Thyroid gland (tissue), 4 donors: ENCODE measurements around the gene CA10. TPM values are rescaled to one million over a fixed set of nuclear protein-coding genes. Genes with fewer than 3 reads are reported as not detected.

Experiments
- DNase-seq, 2 donors: peaks; one replicate each; pipeline ENCODE4 v3.0.0-alpha.2; 2019
- H3K27ac ChIP-seq, 3 donors: fragments of 200-600 bp; sonication (generic); 1 replicate in 2 of 3; 2 replicates in 1 of 3; pipeline ENCODE4 v1.5.1; 2016 to 2019; ENCODE audit warnings: mild to moderate bottlenecking in 1 of 3, moderate library complexity in 1 of 3
- H3K27me3 ChIP-seq: fragments of 200-600 bp; sonication (generic); one replicate; pipeline ENCODE4 v1.5.1; 2019
- H3K36me3 ChIP-seq, 2 donors: fragments of 200-600 bp; sonication (generic); one replicate each; pipeline ENCODE4 v1.5.1; 2016 to 2019
- H3K4me1 ChIP-seq, 2 donors: fragments of 200-600 bp; sonication (generic); one replicate each; pipeline ENCODE4 v1.5.1; 2017 to 2019
- H3K4me3 ChIP-seq, 3 donors: fragments of 200-600 bp; sonication (generic); replicated peaks in 1 of 3; 1 replicate in 2 of 3; 2 replicates in 1 of 3; pipeline ENCODE4 v1.5.1; 2016; ENCODE audit warnings: mild to moderate bottlenecking in 1 of 3
- H3K9me3 ChIP-seq: fragments of 200-600 bp; sonication (generic); one replicate; pipeline ENCODE4 v1.5.1; 2017
- POLR2A ChIP-seq, 2 donors: fragments of 450-650 bp; IDR thresholded peaks; one replicate each; pipeline ENCODE4 v1.6.1; 2017; ENCODE audit warnings: antibody characterized with exemption in 2 of 2, mild to moderate bottlenecking in 2 of 2, moderate library complexity in 1 of 2
- WGBS, 2 donors: methylation state at CpG; one replicate each; pipeline ENCODE4 v1.1.5; 2017; 5-methylcytosine and 5-hydroxymethylcytosine counted together
- intact Hi-C: fragments of 100-400 bp; cut with DNase I; formaldehyde crosslinking; loops from one replicate; pipeline ENCODE4 v1.15.1; 2023
- total RNA-seq, 4 donors: library from RNA; depleted of rRNA; stranded (reverse); fragments of >200 nt; gene quantifications; one replicate each; pipeline ENCODE4 v1.2.3, GENCODE V29; 2016
- TF ChIP-seq, protein P1 (sequence below), 6 experiments: fragments of 200-600 bp in 3 of 6; fragments of 450-650 bp in 3 of 6; sonication (generic) in 3 of 6; IDR thresholded peaks; one replicate each; pipeline ENCODE4 v1.5.1; 2016 to 2019; ENCODE audit warnings: antibody characterized with exemption in 6 of 6, mild to moderate bottlenecking in 2 of 6, inconsistent platforms in 1 of 6, moderate library complexity in 1 of 6

Gene CA10
- total RNA-seq, 4 donors from 2014 or later = not detected

DNA sequence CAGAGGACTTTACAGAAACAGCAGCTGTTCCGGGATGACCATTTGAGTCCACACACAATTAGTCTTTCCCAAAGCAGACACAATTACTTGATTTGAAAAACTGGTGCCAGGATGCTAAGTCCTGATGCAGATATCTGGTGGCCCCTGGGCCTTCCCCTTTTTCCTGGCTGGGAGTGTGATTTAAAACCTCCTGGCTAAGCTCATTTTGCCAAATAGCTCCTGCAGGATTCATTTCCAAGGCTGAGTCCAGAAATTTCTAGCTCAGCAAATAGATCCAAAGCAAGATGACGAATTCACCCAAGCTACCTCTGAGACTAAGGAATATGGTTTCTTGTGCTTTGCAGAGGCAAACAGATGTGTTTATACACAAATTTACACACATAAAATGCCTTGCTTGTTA lies 422.2 kb downstream of the CA10 start:
- WGBS, 2 donors = 74 to 85% methylated on average over 2 of the region's 2 CpGs
- intact Hi-C loops = no loop called here
- TF ChIP-seq, protein P1, sequence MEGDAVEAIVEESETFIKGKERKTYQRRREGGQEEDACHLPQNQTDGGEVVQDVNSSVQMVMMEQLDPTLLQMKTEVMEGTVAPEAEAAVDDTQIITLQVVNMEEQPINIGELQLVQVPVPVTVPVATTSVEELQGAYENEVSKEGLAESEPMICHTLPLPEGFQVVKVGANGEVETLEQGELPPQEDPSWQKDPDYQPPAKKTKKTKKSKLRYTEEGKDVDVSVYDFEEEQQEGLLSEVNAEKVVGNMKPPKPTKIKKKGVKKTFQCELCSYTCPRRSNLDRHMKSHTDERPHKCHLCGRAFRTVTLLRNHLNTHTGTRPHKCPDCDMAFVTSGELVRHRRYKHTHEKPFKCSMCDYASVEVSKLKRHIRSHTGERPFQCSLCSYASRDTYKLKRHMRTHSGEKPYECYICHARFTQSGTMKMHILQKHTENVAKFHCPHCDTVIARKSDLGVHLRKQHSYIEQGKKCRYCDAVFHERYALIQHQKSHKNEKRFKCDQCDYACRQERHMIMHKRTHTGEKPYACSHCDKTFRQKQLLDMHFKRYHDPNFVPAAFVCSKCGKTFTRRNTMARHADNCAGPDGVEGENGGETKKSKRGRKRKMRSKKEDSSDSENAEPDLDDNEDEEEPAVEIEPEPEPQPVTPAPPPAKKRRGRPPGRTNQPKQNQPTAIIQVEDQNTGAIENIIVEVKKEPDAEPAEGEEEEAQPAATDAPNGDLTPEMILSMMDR (IDR thresholded peaks at IDR 0.05) = no peak
- no peak for TF ChIP-seq POLR2A (IDR thresholded peaks at IDR 0.05)

DNA sequence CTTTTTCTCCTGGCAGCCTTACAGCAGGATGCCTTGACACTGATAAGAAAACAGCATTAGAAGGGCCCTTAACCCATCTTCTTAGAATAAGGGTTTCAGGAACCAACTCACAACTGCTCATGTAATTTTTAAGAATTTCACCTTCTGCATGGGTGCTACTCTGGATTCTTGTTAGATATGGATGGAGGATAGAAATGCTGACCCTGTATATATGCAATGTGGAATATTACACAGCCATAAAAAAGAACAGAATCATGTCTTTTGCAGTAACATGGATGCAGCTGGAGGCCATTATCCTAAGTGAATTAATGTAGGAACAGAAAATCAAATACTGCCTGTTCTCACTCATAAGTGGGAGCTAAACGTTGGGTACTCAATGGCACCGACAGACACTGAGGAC lies 423.5 kb downstream of the CA10 start:
- DNase-seq = no peak
- Histone ChIP-seq H3K27me3 (no peaks in the 10 kb centered on the region), H3K36me3 (no peaks in the 10 kb centered on the region), H3K9me3 (no peaks in the 10 kb centered on the region), H3K4me3 (no peak overlapping the region), H3K27ac (no peak overlapping the region), H3K4me1 (no peaks in the 10 kb centered on the region)
- WGBS, 2 donors = 89 to 95% methylated on average over 2 of the region's 2 CpGs
- no peak for TF ChIP-seq POLR2A (IDR thresholded peaks at IDR 0.05)
- intact Hi-C loops = no loop called here

More for the DNA sequence above, 422.2 kb downstream of the CA10 start:
- Histone ChIP-seq H3K27ac (no peak overlapping the region), H3K9me3 (no peaks in the 10 kb centered on the region), H3K36me3 (no peaks in the 10 kb centered on the region), H3K4me3 (no peak overlapping the region), H3K4me1 (no peaks in the 10 kb centered on the region), H3K27me3 (no peaks in the 10 kb centered on the region)
- no peak for DNase-seq

DNA sequence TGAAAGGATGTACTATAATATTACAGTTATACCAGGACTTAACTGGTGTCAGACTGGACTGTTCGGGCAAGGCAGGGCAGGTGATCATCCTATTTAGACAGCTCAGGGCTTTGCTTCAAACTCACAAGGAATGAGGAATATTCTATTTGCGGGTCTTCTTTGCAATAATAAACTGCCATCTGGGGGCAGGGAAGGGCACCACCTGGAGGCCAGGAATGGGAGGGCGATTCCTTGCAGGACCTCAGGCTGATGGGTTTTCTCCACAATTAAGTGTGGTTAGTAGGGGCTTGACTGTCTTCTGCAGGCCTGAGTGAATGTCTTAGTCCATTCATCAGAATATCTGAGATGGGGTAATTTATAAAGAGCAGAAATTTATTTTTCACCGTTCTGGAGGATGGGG lies 424.1 kb downstream of the CA10 start:
- TF ChIP-seq POLR2A (IDR thresholded peaks at IDR 0.05) = no peak
- TF ChIP-seq, protein P1 (IDR thresholded peaks at IDR 0.05) = peak in 4 of 6 experiments; percentile 24 to 46 (median 40)
- peak in 1 of 2 donors; percentile 36 for DNase-seq
- Histone ChIP-seq H3K27ac (no peak overlapping the region), H3K36me3 (no peaks in the 10 kb centered on the region), H3K4me3 (no peak overlapping the region), H3K4me1 (no peaks in the 10 kb centered on the region), H3K27me3 (no peaks in the 10 kb centered on the region), H3K9me3 (no peaks in the 10 kb centered on the region)
- 54 to 75% methylated on average over 4 of the region's 4 CpGs for WGBS, 2 donors
- intact Hi-C loops = no loop called here

DNA sequence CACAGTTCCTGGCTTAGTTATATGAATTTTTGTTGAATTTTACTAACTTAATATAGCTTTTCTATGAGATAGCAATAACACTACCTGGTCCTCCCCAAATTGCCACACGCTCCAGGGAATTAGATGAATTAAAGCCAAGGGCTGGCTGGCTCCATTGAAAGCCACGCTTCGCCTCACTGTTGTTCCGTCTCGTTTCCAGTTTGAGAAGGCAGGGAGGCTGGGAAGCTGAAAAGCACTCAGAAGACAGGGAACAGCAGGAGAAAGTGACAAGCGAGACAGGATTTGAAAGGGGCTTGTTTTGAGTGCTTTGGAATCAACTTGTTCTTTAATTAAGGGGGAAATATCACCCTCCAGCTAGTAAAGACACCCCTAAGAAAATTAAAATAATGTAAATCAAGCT lies 425.3 kb downstream of the CA10 start:
- Histone ChIP-seq H3K4me1 (no peaks in the 10 kb centered on the region), H3K36me3 (no peaks in the 10 kb centered on the region), H3K4me3 (no peak overlapping the region), H3K27me3 (no peaks in the 10 kb centered on the region), H3K27ac (no peak overlapping the region), H3K9me3 (no peaks in the 10 kb centered on the region)
- 53% methylated on average over 6 of the region's 6 CpGs for WGBS, 2 donors
- intact Hi-C loops = no loop called here
- DNase-seq = peak; percentile 36 to 59
- no peak for TF ChIP-seq POLR2A (IDR thresholded peaks at IDR 0.05)
- TF ChIP-seq, protein P1 (IDR thresholded peaks at IDR 0.05) = no peak

DNA sequence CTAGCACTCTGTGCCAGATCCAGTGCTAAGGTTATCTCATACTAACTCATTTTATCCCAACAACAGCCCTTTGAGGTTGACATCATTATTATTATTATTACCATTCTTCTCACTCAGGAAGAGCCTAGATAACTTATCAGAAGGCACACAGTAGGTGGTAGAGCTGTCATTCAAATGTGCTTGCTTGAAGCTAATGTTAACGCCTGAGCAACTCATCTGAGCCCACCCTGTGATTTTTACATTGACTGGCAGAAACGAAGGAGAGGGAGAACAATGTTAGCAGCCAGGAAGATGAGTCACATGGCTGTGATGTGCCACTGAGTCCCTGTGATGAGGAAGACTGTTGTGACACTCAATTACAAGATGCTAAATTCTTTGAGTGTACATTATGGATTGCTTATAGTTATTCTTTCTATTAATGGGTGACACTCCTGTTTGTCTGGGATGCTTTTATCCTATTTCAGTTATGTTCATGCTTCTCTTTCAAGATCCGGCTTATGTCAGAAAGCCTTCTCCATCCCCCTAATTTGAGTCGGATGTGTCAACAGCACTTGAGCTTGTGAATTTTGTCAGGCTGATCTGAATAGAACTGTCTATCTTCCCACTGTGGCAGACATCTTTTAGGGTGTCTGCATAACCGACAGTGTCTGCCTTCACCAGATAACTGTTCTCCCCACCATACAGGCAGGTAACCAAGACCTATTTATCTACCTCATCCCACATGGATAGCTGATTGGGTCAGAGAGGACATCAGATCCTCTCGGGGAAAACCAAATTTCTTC lies 426.4 kb downstream of the CA10 start:
- Histone ChIP-seq H3K36me3 (no peaks in the 10 kb centered on the region), H3K9me3 (no peaks in the 10 kb centered on the region), H3K27ac (peak overlapping the region in 1 of 3 donors; percentile 17), H3K4me3 (no peak overlapping the region), H3K4me1 (no peaks in the 10 kb centered on the region), H3K27me3 (no peaks in the 10 kb centered on the region)
- TF ChIP-seq POLR2A (IDR thresholded peaks at IDR 0.05) = no peak
- TF ChIP-seq, protein P1 (IDR thresholded peaks at IDR 0.05) = no peak
- intact Hi-C loops = no loop called here
- 85 to 87% methylated on average over 6 of the region's 6 CpGs for WGBS, 2 donors
- DNase-seq = no peak
